ENCODE results near the gene CARD19.

CARD19 gene

DNA sequence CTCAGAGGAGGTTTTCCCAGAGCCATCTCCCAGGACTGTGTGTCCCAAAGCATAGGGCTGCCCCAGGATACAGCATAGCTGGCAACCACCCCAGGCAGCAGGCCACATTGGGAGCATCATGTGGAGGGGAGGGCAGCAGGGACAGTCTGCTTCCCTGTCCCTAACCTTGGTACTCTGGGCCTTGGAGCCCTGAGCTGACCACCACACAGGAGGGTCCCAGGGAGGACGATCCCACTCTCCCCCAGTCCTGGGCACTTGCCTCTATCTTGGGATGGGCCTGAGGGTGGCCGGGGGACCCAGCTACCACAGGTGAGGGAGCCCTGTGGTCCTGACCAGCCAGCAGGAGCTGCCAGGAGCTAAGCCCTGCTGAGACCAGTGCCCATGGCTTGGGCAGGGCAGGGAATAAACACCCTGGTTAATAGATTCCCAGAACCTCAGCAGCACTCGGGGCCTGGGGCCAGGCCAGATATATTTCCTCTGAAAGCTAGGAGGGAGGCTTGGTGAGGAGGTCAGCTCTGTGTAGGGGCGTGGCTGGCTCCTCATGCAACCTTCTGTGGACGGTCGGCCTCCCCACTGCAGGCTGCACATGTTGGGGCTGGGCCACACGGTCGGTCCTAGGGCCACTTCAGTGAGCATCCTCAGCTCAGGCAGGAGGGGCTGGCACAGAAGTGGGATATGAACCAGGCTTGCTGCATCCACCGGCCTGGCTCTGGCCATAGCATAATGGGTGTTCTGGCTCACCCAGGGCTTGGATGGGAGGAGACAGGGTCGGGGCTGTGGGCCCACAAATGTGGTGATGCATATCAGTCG lies 33.9 kb downstream of the CARD19 start:
- DNase-seq (ENCODE audit: low read depth in 2 of 3, low spot score in 1 of 3): no peak

GRCh38 chr9:93130861-93131481 lies 35.0 kb downstream of the CARD19 start:
- DNase-seq (ENCODE audit: low read depth in 2 of 3, low spot score in 1 of 3): no peak

GRCh38 chr9:93131599-93132286 lies 35.7 kb downstream of the CARD19 start:
- DNase-seq (ENCODE audit: low read depth in 2 of 3, low spot score in 1 of 3): no peak

- DNase-seq (ENCODE audit: low read depth in 2 of 3, low spot score in 1 of 3): no peak
These were observed 36.4 kb downstream of the CARD19 start for GRCh38 chr9:93132287-93132927.

DNA sequence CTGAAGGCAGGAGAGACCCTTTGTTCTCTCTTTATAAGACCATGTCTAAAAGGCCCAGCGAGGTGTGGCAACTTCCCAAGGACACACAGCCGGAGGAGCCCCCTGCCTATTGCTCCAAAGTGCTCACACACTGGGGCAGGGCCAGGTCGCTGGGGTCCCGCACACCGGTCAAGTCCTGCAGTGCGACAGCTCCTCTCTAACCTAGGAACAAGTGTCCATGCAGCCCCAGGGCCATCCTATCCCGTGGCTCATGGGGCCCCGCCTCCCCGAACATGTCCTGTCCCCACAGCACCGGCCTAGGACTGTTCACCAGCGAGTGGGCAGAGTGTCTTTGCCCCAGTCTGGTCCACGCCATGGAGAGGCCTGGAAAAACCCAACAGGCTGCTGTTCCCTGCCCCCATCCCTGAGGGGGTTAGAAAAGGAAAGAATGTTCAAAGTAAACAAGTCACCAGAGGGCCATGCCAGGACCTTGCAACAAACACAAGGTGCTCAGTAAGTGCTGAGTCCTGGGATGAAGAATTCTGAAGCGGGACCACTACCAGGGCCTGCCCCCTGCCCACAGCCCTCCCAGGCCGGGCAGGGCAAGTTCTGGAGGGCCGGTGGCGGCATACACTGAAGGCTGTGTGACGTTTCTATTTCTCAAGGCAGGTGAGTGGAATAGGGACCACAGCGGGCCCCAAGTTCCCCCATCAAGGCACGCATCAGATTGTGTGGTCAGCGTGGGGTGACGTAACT lies 37.1 kb downstream of the CARD19 start:
- DNase-seq (ENCODE audit: low read depth in 2 of 3, low spot score in 1 of 3): peak in 1 of 3 donors; percentile 44

DNA sequence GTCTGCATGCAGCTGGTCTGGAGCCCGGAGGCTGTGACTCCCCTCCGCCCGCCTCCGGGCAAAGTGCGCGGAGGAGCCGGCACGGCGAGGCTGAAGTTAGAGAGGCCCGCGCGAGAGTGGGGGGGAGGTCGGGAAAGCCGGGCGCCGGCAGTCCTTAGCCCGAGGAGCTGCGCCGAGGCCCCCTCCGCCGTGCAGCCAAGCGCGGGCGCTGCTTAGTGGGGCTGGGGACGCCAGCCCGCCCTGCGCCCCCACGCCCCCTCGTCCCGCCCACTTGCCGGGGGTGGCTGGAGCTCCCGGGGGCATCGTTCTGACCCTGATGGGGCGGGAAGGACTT lies 37.6 kb downstream of the CARD19 start:
- DNase-seq (ENCODE audit: low read depth in 2 of 3, low spot score in 1 of 3): peak in 1 of 3 donors; percentile 39

- peak; percentile 70 to 86 (median 71) for DNase-seq (ENCODE audit: low read depth in 2 of 3, low spot score in 1 of 3)
These were observed 38.2 kb downstream of the CARD19 start, which contains the start of gene NINJ1 for GRCh38 chr9:93134015-93134739. Gene NINJ1 (minus strand): TSS chr9:93134251. CDS start chr9:93134217, 34 bp downstream.

GRCh38 chr9:93134740-93135444 lies 38.9 kb downstream of the CARD19 start:
- DNase-seq (ENCODE audit: low read depth in 2 of 3, low spot score in 1 of 3): no peak

DNA sequence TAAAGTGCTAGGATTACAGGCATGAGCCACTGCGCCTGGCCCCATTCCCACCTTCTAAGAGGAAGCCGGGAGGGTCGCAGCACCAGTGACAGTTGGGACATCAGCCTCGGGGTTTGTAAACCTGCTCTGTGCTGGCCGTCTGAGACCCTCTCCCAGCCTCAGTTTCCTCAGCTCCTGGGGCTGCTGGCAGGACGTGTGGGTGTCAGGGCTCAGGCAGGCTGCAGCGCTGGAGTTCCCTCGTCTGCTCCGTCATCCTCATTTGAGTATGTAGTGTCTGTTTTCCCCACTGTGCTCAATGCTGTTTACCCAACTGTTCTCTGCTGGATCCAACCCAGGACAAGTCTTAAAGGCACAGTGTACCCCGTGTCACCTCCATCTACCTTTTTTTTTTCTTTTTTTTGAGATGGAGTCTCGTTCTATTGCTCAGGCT lies 40.0 kb downstream of the CARD19 start:
- DNase-seq (ENCODE audit: low read depth in 2 of 3, low spot score in 1 of 3): no peak

DNA sequence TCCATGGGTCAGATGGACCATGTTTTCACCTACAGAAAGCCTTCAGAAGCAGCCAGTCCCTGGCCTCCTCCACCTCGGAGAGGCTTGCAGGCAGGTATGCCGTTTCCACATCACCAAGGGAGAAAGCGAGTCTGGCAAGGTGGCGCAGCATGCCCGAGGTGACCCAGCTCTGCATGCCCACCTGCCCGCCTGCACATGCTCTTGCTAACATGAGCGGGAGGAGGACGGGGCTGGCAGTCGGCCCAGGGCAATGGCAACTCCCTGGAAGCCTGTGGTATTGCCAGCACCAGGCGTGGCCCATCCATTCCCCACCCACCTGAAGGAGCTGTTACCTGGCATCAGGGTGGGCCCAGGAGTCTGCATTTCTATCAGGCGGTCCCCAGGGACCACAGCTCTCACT lies 41.3 kb downstream of the CARD19 start:
- no peak for DNase-seq (ENCODE audit: low read depth in 2 of 3, low spot score in 1 of 3)

- DNase-seq (ENCODE audit: low read depth in 2 of 3, low spot score in 1 of 3): no peak
These were observed 42.3 kb downstream of the CARD19 start for GRCh38 chr9:93138171-93138764.

DNA sequence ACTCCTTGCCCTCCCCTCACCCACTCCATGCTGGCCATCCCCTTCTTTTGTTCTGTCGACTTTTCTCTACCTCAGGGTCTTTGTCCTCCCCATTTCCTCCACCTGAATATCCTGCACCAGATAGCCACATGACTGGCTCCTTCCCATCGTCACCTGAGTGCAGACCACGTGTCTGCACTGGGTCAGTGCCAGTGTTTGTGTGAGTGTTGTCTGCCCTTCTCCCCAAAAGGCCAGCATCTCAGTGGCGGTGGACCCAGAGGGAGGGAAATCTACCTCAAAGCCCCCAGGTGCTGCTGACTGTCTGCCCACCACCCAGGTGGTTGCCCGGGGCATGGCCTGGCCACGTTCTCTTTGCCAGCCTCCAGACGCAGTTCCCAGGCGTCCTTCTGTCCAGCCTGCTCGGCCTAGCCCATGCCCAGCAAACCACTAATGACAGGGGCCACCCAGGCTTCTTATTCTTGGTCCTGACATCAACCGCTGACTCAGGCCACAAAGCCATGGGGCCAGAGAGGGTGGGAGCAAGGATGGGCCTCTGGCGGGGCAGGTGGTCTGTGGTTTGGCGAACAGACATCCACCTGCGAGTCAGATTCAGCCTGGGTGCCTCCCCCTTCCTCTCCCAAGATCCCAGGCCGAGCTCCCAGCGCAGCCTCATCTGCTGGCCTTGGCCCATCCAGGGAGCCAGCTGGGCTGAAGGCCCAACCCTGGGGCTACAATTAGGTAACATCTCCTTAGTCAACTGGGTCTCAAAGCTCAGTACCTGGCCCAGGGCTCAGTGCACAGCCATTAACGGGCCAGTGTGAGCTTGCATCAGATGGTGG lies 43.6 kb downstream of the CARD19 start:
- DNase-seq (ENCODE audit: low read depth in 2 of 3, low spot score in 1 of 3): no peak

GRCh38 chr9:93141771-93142483 lies 45.9 kb downstream of the CARD19 start:
- DNase-seq (ENCODE audit: low read depth in 2 of 3, low spot score in 1 of 3): no peak

- no peak for DNase-seq (ENCODE audit: low read depth in 2 of 3, low spot score in 1 of 3)
These were observed 48.0 kb downstream of the CARD19 start for GRCh38 chr9:93143830-93144530.

GRCh38 chr9:93146696-93147095 lies 50.7 kb downstream of the CARD19 start:
- DNase-seq (ENCODE audit: low read depth in 2 of 3, low spot score in 1 of 3): peak in 2 of 3 donors; percentile 49 to 52

- DNase-seq (ENCODE audit: low read depth in 2 of 3, low spot score in 1 of 3): no peak
These were observed 51.6 kb downstream of the CARD19 start for GRCh38 chr9:93147632-93148031.

- no peak for DNase-seq (ENCODE audit: low read depth in 2 of 3, low spot score in 1 of 3)
These were observed 52.7 kb downstream of the CARD19 start for GRCh38 chr9:93148721-93149120.

Measured in stimulated activated CD4-positive, alpha-beta T cell treated with anti-CD3 and anti-CD28 coated beads, Interleukin-12 subunit alpha, Interleukin-12 subunit beta, amount 100 ng/mL, for 48 hours (primary cell).